Gastrocnemius medialis (tissue), 4 donors: ENCODE measurements around the gene SGCD.

Source experiments
- CTCF ChIP-seq, 5 experiments: fragments of 450-650 bp in 3 of 5; fragments of 200-600 bp in 2 of 5; sonication (generic) in 2 of 5; IDR thresholded peaks in 4 of 5; conservative IDR thresholded peaks in 1 of 5; 1 replicate in 4 of 5; 2 replicates in 1 of 5; pipeline ENCODE4 v1.5.1; 2016 to 2019; ENCODE audit warnings: antibody characterized with exemption in 5 of 5, mild to moderate bottlenecking in 3 of 5, moderate library complexity in 3 of 5
- POLR2A ChIP-seq, 2 donors: fragments of 450-650 bp; IDR thresholded peaks; one replicate each; pipeline ENCODE4 v1.6.1; 2017; ENCODE audit warnings: antibody characterized with exemption in 2 of 2, mild to moderate bottlenecking in 2 of 2, moderate library complexity in 2 of 2

- no peak for TF ChIP-seq CTCF (IDR thresholded peaks at IDR 0.05 in 4 of 5, conservative IDR thresholded peaks at IDR 0.05 in 1 of 5)
- no peak for TF ChIP-seq POLR2A (IDR thresholded peaks at IDR 0.05)
Measured at GRCh38 chr5:156420665-156421064, 93.7 kb downstream of the SGCD start.
